Activated CD8-positive, alpha-beta memory T cell treated with anti-CD3 and anti-CD28 coated beads, Interleukin-2, amount 50 U/mL, for 1 hour (primary cell): Measurements from ENCODE around the gene SPG7.

Experiments used
- DNase-seq: peaks from one replicate; pipeline ENCODE4 v3.0.0-alpha.2; 2020; ENCODE audit errors: extremely low read depth

SPG7 gene

GRCh38 chr16:89517128-89517527, 8.9 kb downstream of the SPG7 start:
- no peak for DNase-seq

GRCh38 chr16:89519881-89520280, 11.7 kb downstream of the SPG7 start:
- DNase-seq, result no peak

- DNase-seq, result no peak
Measured at GRCh38 chr16:89522287-89522686, 14.1 kb downstream of the SPG7 start.

GRCh38 chr16:89523680-89524344, 15.6 kb downstream of the SPG7 start:
- DNase-seq, result no peak

GRCh38 chr16:89525146-89525913, 17.1 kb downstream of the SPG7 start:
- no peak for DNase-seq

- DNase-seq, result no peak
Measured at GRCh38 chr16:89529097-89529496, 20.9 kb downstream of the SPG7 start.

- no peak for DNase-seq
Measured at GRCh38 chr16:89530401-89531381, 22.5 kb downstream of the SPG7 start.

- DNase-seq, result no peak
Measured at GRCh38 chr16:89531821-89532526, 23.8 kb downstream of the SPG7 start.

- DNase-seq, result peak; percentile 29
Measured at GRCh38 chr16:89534252-89534756, 26.1 kb downstream of the SPG7 start.

GRCh38 chr16:89536371-89536770, 28.2 kb downstream of the SPG7 start:
- DNase-seq, result no peak

GRCh38 chr16:89536886-89537548, 28.8 kb downstream of the SPG7 start:
- DNase-seq, result no peak

- DNase-seq, result no peak
Measured at GRCh38 chr16:89537549-89537925, 29.3 kb downstream of the SPG7 start.

GRCh38 chr16:89538286-89538685, 30.1 kb downstream of the SPG7 start:
- no peak for DNase-seq

- no peak for DNase-seq
Measured at GRCh38 chr16:89540557-89540956, 32.4 kb downstream of the SPG7 start.

- no peak for DNase-seq
Measured at GRCh38 chr16:89541792-89542191, 33.6 kb downstream of the SPG7 start.

GRCh38 chr16:89544113-89544512, 35.9 kb downstream of the SPG7 start:
- no peak for DNase-seq

GRCh38 chr16:89544713-89545043, 36.5 kb downstream of the SPG7 start:
- DNase-seq, result no peak

GRCh38 chr16:89545044-89545830, 37.0 kb downstream of the SPG7 start:
- DNase-seq, result no peak

GRCh38 chr16:89545831-89546574, 37.8 kb downstream of the SPG7 start:
- DNase-seq, result no peak
